GM23338 (cell line): Measurements from ENCODE around the gene RAB36. TPM values are rescaled to one million over a fixed set of nuclear protein-coding genes. Genes with fewer than 3 reads are reported as not detected.
A peak's percentile ranks its signal among the peaks of the same experiment; 100 is the strongest.

Experiments used
- ATAC-seq: fragments of 200-7000 bp; cut with Tn5 transposase; 3 replicates; pipeline ENCODE4 v1.9.1; 2020
- DNase-seq: peaks from one replicate; pipeline ENCODE4 v3.0.0-alpha.2; 2015; ENCODE audit warnings: low spot score
- H2AFZ ChIP-seq: fragments of 200-600 bp; sonication (generic); 2 replicates; pipeline ENCODE4 v1.8.0; 2016; ENCODE audit warnings: antibody characterized with exemption, mild to moderate bottlenecking, moderate library complexity
- H3F3A ChIP-seq: fragments of 200-600 bp; sonication (generic); replicated peaks from 2 replicates; pipeline ENCODE4 v1.8.0; 2017; ENCODE audit warnings: antibody characterized with exemption, mixed run types, low read depth
- H3K27ac ChIP-seq: fragments of 200-600 bp; sonication (generic); 2 replicates; pipeline ENCODE4 v1.6.1; 2016; ENCODE audit warnings: low read depth
- H3K27me3 ChIP-seq: fragments of 200-600 bp; sonication (generic); 2 replicates; pipeline ENCODE4 v1.8.0; 2016; ENCODE audit warnings: mild to moderate bottlenecking, mixed run types, moderate library complexity; ENCODE audit not compliant: insufficient read depth
- H3K36me3 ChIP-seq: fragments of 200-600 bp; sonication (generic); 2 replicates; pipeline ENCODE4 v1.8.0; 2016; ENCODE audit warnings: mild to moderate bottlenecking; ENCODE audit not compliant: insufficient read depth
- H3K4me1 ChIP-seq: fragments of 200-600 bp; sonication (generic); 2 replicates; pipeline ENCODE4 v1.8.0; 2016; ENCODE audit warnings: mild to moderate bottlenecking, moderate library complexity; ENCODE audit not compliant: insufficient read depth
- H3K4me2 ChIP-seq: fragments of 200-600 bp; sonication (generic); 2 replicates; pipeline ENCODE4 v1.7.1; 2017; ENCODE audit warnings: mixed run types
- H3K4me3 ChIP-seq: fragments of 200-600 bp; sonication (generic); 2 replicates; pipeline ENCODE4 v1.6.1; 2016; ENCODE audit warnings: mixed run types
- H3K79me2 ChIP-seq: fragments of 200-600 bp; sonication (generic); replicated peaks from 2 replicates; pipeline ENCODE4 v1.8.0; 2017; ENCODE audit warnings: mild to moderate bottlenecking; ENCODE audit not compliant: insufficient read depth
- H3K9me2 ChIP-seq: fragments of 200-600 bp; sonication (generic); 2 replicates; pipeline ENCODE4 v1.8.0; 2017; ENCODE audit not compliant: insufficient read depth
- H4K20me1 ChIP-seq: fragments of 200-600 bp; sonication (generic); replicated peaks from 2 replicates; pipeline ENCODE4 v1.8.0; 2017; ENCODE audit warnings: mild to moderate bottlenecking; ENCODE audit not compliant: insufficient read depth
- H3K27ac Mint-ChIP-seq: 2 replicates; pipeline ENCODE4 v1.8.0; 2020; ENCODE audit warnings: inconsistent platforms, mild to moderate bottlenecking, moderate library complexity, mixed read lengths
- H3K27me3 Mint-ChIP-seq: 3 replicates; pipeline ENCODE4 v1.8.0; 2022; ENCODE audit warnings: low read depth, mild to moderate bottlenecking, moderate library complexity, mixed read lengths, inconsistent platforms; ENCODE audit not compliant: insufficient read depth, poor library complexity
- H3K36me3 Mint-ChIP-seq: 3 replicates; pipeline ENCODE4 v1.8.0; 2021; ENCODE audit warnings: low read depth, mild to moderate bottlenecking, inconsistent platforms, moderate library complexity, mixed read lengths
- H3K4me1 Mint-ChIP-seq: 3 replicates; pipeline ENCODE4 v1.8.0; 2020; ENCODE audit warnings: mild to moderate bottlenecking, inconsistent platforms, mixed read lengths
- H3K4me3 Mint-ChIP-seq: 3 replicates; pipeline ENCODE4 v1.8.0; 2021; ENCODE audit warnings: moderate library complexity, mild to moderate bottlenecking, inconsistent platforms, mixed read lengths
- H3K9me3 Mint-ChIP-seq: 3 replicates; pipeline ENCODE4 v1.8.0; 2020; ENCODE audit warnings: moderate library complexity, mild to moderate bottlenecking, inconsistent platforms, mixed read lengths
- CREB1 ChIP-seq: fragments of 250-450 bp; sonication (Bioruptor Pico); IDR thresholded peaks from 2 replicates; pipeline ENCODE4 v1.5.0; 2020; ENCODE audit warnings: low read depth, mild to moderate bottlenecking, moderate library complexity
- EZH2 ChIP-seq: fragments of 200-600 bp; sonication (generic); IDR thresholded peaks from one replicate; pipeline ENCODE4 v1.8.0; 2017; ENCODE audit warnings: antibody characterized with exemption, mild to moderate bottlenecking, low read depth; ENCODE audit not compliant: unreplicated experiment
- EZH2phosphoT487 ChIP-seq: fragments of 200-600 bp; sonication (generic); IDR thresholded peaks from one replicate; pipeline ENCODE4 v1.8.1; 2018; ENCODE audit warnings: antibody characterized with exemption; ENCODE audit not compliant: unreplicated experiment
- JUNB ChIP-seq: IDR thresholded peaks from one replicate; pipeline ENCODE4 v1.6.1; 2016; ENCODE audit warnings: antibody characterized with exemption; ENCODE audit not compliant: unreplicated experiment
- NANOG ChIP-seq: IDR thresholded peaks from 2 replicates; pipeline ENCODE4 v1.6.1; 2016; ENCODE audit warnings: antibody characterized with exemption, borderline replicate concordance
- POLR2AphosphoS5 ChIP-seq: IDR thresholded peaks from 2 replicates; pipeline ENCODE4 v1.6.1; 2016; ENCODE audit warnings: antibody characterized with exemption, low read depth
- STAT1 ChIP-seq: IDR thresholded peaks from one replicate; pipeline ENCODE4 v1.6.1; 2016; ENCODE audit warnings: antibody characterized with exemption; ENCODE audit not compliant: unreplicated experiment
- ZNF114 ChIP-seq: fragments of 250-450 bp; sonication (Bioruptor Pico); IDR thresholded peaks from 2 replicates; pipeline ENCODE4 v1.5.0; 2020; ENCODE audit warnings: mild to moderate bottlenecking, moderate library complexity
- long read RNA-seq: library from polyadenylated mRNA; unstranded; transcript quantifications from one replicate; pipeline ENCODE4 v2.0.0, GENCODE V29; 2020; ENCODE audit not compliant: unreplicated experiment
- polyA plus RNA-seq: library from polyadenylated mRNA; unstranded; fragments of >200 nt; fragmentation: Nextera tagmentation; extraction: Ambion mirVana; gene quantifications from 2 replicates; pipeline ENCODE4 v1.2.1, GENCODE V29; 2016
- total RNA-seq: library from RNA; depleted of rRNA; stranded (reverse); fragments of >200 nt; shearing (Covaris generic); gene quantifications from 2 replicates; pipeline ENCODE4 v1.2.3, GENCODE V29; 2014; rRNA removed
- TF ChIP-seq, protein P1 (sequence below): IDR thresholded peaks from one replicate; pipeline ENCODE4 v1.6.1; 2018; ENCODE audit warnings: antibody characterized with exemption; ENCODE audit not compliant: unreplicated experiment
- TF ChIP-seq, protein P2 (sequence below): IDR thresholded peaks from 2 replicates; pipeline ENCODE4 v1.6.1; 2016; ENCODE audit warnings: antibody characterized with exemption

The RAB36 gene, protein sequence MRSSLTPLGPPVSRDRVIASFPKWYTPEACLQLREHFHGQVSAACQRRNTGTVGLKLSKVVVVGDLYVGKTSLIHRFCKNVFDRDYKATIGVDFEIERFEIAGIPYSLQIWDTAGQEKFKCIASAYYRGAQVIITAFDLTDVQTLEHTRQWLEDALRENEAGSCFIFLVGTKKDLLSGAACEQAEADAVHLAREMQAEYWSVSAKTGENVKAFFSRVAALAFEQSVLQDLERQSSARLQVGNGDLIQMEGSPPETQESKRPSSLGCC
- total RNA-seq, result 0.58 and 1.2 TPM in 2 replicates
- 0.43 and 0.58 TPM in 2 replicates for polyA plus RNA-seq
- long read RNA-seq, result 0 reads

DNA sequence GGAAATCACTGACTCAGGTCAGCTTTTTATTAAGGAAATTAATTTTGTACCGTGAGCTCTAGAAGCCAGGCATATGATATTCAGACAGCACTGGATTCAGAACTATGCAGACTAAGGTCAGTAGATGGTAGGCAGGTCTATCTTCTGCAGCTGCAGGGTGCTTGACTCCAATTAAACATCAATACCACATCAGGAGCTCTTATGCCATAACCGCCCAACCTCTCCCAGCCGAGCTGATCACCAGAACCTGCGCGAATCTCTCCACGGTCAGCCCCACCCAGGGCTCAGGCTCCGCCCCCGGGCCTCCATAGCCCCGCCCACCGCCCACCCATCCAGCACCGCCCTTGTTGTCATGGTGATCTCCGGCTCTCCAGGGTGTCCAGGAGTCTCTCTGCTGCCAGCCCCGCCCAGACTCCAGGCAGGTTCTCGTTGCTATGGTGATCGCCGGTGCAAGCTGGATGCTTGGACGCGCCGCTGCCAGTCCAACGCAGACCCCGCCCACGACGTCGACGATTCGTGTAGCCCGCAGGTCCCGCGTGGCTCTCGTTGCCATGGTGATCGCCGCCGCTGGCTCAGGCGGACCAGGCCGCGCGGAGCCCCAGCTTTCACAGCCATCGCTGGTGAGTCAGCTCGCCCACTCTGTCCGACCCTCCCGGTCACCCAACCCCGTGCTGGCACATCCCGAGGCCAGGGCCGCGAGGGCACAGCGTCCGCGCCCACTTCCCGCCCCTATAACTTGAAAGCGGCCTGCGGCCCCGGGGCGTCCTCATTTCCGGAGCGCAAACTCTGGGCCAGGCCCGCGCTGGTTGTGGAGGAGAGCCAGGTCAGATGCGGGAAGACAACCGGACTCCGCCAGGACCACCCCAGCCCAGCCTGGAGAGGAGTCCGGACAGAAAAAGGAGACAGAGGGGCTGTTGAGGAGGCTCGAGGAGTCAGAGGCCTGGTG is at the start of gene RAB36:
RAB36 (plus strand) TSS at position 546 of the 946 bp plus-strand sequence. CDS start 1,140 bp downstream, outside the sequence.
- H3K79me2 ChIP-seq, result no peaks in the 10 kb centered on the region
- H2AFZ ChIP-seq, result peak within 1 kb of the TSS; percentile 99

DNA sequence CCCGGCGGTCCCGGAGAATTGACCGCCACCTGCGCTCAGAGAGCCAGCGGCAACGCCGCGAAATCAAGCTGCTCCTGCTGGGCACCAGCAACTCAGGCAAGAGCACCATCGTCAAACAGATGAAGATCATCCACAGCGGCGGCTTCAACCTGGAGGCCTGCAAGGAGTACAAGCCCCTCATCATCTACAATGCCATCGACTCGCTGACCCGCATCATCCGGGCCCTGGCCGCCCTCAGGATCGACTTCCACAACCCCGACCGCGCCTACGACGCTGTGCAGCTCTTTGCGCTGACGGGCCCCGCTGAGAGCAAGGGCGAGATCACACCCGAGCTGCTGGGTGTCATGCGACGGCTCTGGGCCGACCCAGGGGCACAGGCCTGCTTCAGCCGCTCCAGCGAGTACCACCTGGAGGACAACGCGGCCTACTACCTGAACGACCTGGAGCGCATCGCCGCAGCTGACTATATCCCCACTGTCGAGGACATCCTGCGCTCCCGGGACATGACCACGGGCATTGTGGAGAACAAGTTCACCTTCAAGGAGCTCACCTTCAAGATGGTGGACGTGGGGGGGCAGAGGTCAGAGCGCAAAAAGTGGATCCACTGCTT is 49.4 kb upstream of the RAB36 start:
- DNase-seq, result no peak
- Histone ChIP-seq H3K4me2 (no peak overlapping the region), H3K4me1 (no peaks in the 10 kb centered on the region), H3F3A (no peaks in the 10 kb centered on the region), H3K27me3 (no peaks in the 10 kb centered on the region), H3K4me3 (no peak overlapping the region), H3K9me2 (no peaks in the 10 kb centered on the region), H3K36me3 (no peaks in the 10 kb centered on the region), H3K27ac (no peak overlapping the region), H4K20me1 (no peaks in the 10 kb centered on the region; the same call in 1 of the 2 replicates), H3K79me2 (no peaks in the 10 kb centered on the region), H2AFZ (no peak overlapping the region)
- H3K27ac Mint-ChIP-seq, result no peak overlapping the region
- no peaks in the 10 kb centered on the region for H3K4me1 Mint-ChIP-seq
- no peaks in the 10 kb centered on the region for H3K9me3 Mint-ChIP-seq
- no peak for ATAC-seq
- H3K36me3 Mint-ChIP-seq, result no peaks in the 10 kb centered on the region; the same call in 2 of the 3 replicates
- H3K27me3 Mint-ChIP-seq, result peaks cover 10% of the 10 kb centered on the region
- no peak overlapping the region for H3K4me3 Mint-ChIP-seq
- TF ChIP-seq, protein P1, sequence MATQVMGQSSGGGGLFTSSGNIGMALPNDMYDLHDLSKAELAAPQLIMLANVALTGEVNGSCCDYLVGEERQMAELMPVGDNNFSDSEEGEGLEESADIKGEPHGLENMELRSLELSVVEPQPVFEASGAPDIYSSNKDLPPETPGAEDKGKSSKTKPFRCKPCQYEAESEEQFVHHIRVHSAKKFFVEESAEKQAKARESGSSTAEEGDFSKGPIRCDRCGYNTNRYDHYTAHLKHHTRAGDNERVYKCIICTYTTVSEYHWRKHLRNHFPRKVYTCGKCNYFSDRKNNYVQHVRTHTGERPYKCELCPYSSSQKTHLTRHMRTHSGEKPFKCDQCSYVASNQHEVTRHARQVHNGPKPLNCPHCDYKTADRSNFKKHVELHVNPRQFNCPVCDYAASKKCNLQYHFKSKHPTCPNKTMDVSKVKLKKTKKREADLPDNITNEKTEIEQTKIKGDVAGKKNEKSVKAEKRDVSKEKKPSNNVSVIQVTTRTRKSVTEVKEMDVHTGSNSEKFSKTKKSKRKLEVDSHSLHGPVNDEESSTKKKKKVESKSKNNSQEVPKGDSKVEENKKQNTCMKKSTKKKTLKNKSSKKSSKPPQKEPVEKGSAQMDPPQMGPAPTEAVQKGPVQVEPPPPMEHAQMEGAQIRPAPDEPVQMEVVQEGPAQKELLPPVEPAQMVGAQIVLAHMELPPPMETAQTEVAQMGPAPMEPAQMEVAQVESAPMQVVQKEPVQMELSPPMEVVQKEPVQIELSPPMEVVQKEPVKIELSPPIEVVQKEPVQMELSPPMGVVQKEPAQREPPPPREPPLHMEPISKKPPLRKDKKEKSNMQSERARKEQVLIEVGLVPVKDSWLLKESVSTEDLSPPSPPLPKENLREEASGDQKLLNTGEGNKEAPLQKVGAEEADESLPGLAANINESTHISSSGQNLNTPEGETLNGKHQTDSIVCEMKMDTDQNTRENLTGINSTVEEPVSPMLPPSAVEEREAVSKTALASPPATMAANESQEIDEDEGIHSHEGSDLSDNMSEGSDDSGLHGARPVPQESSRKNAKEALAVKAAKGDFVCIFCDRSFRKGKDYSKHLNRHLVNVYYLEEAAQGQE, result no peak
- TF ChIP-seq, protein P2, sequence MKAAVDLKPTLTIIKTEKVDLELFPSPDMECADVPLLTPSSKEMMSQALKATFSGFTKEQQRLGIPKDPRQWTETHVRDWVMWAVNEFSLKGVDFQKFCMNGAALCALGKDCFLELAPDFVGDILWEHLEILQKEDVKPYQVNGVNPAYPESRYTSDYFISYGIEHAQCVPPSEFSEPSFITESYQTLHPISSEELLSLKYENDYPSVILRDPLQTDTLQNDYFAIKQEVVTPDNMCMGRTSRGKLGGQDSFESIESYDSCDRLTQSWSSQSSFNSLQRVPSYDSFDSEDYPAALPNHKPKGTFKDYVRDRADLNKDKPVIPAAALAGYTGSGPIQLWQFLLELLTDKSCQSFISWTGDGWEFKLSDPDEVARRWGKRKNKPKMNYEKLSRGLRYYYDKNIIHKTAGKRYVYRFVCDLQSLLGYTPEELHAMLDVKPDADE, result no peak
- TF ChIP-seq EZH2 (no peak), JUNB (no peak), STAT1 (no peak), POLR2AphosphoS5 (no peak), EZH2phosphoT487 (no peak), ZNF114 (CRISPR knock-in tag) (no peak), CREB1 (no peak)

More for the DNA sequence above, at the start of gene RAB36:
- no peaks in the 10 kb centered on the region for H3K36me3 Mint-ChIP-seq
- peak; percentile 100 for DNase-seq
- H3K4me1 ChIP-seq, result peaks cover 12% of the 10 kb centered on the region
- no peaks in the 10 kb centered on the region for H3K36me3 ChIP-seq
- peak within 1 kb of the TSS; percentile 92 for H3K4me2 ChIP-seq
- no peaks in the 10 kb centered on the region for H3K9me2 ChIP-seq
- peak within 1 kb of the TSS; percentile 77 for H3K4me3 ChIP-seq
- peak; percentile 52; the same call in 1 of the 2 replicates for TF ChIP-seq CREB1
- TF ChIP-seq NANOG, result no peak
- H3K4me1 Mint-ChIP-seq, result peaks cover 29% of the 10 kb centered on the region
- no peaks in the 10 kb centered on the region for H3F3A ChIP-seq
- H4K20me1 ChIP-seq, result no peaks in the 10 kb centered on the region
- H3K9me3 Mint-ChIP-seq, result peaks cover 3% of the 10 kb centered on the region; the same call in 1 of the 3 replicates
- H3K4me3 Mint-ChIP-seq, result peak within 1 kb of the TSS; percentile 75
- no peak within 1 kb of the TSS for H3K27ac ChIP-seq
- ATAC-seq, result peak; percentile 72
- no peak within 1 kb of the TSS for H3K27ac Mint-ChIP-seq
- H3K27me3 Mint-ChIP-seq, result peaks cover 23% of the 10 kb centered on the region
- peaks cover 25% of the 10 kb centered on the region; the same call in 1 of the 2 replicates for H3K27me3 ChIP-seq
